ENCODE results near the gene DOK6. TPM values are rescaled to one million over a fixed set of nuclear protein-coding genes. Genes with fewer than 3 reads are reported as not detected.

The DOK6 gene
- total RNA-seq (2022; extraction: Qiagen RNA extraction; ENCODE audit: low read depth): not detected in 5 replicates

DNA sequence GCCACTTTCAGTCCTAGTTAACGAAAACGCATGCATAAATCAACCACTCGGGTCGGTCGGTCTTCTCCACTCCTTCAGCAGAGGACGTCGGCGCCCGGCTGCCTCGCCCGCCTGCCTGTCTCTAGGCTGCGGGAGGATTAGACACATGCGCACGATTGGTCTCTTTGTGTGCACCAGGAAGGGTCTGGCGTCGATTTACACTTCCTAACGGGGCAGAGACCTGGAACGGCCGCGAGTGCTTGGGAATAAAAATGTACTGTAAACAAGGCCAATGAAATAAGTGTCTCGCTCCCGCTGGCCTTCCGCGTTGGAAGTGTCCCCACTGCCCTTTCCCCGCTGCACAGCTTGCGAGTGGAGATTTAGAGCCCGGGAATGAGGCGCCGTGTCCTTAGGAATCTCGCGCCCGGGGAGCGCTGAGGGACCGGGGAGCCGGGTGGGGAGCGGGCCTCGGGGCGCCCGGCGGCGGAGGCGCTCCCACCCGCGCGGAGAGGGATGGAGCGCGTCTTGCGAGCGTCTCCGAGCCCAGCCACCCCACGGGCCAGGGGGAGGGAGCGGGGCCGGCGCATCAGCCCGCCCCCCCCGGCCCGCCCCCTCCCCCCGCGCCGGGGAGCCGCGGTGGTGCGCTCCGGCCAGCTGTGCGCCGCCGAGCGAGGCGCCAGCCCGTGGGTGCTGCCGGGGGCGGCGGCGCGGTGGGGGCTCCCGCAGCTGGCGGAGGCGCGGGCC is at the start of gene DOK6:
TSS of gene DOK6 (plus strand) at position 636 of the 723 bp plus-strand sequence.

All from A549 treated with ZK216348 at 1 μM for 4 hours (cell line).